Measurements from ENCODE around the gene ZNF217.
"Not testable (repeated sequence)": the region's sequence is repeated elsewhere in the genome, so short reads cannot be mapped to it uniquely, and the experiment has no call there.

DNA sequence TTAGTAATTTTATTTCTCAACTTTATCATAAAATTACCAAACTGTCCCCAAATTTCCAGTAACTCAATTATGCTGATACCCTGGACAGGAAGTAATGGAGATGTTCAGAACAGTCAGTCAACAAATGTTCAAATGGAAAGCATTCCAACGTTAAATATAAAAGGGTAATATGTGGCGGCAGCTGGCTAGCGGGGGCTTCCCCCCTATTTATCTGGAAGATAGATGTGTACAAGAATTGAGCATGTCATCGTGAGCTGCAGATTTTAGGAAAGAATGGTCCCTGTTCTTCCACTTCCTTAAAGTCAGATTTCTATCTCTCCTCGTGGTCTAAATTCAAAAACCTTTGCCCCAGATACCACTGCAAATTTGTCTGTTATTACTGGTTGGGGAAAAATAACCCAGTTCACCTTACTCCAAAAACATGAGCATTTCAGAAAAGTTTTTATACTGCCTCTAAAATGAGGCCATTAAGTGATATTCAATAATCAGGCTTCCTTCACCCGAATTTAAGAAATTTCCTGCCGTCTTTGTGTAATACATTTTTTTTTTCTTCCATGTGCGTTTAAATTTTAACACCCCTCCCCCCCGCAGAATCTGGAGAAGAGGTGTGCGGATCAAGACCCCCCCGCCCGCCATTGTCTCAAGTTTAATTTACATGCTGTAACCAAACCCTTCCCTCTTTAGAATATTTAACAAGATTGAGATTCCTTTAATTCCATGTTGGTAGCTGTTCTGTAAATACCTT, 4.1 kb downstream of the ZNF217 start:
- TF ChIP-seq CTCF, POLR2A (IDR thresholded peaks at IDR 0.05): not testable (repeated sequence)
- peak in 1 of 3 donors; percentile 4 for TF ChIP-seq POLR2AphosphoS5 (IDR thresholded peaks at IDR 0.05)
